Heart left ventricle (tissue), 16 donors: Measurements from ENCODE around the gene PLCB3. TPM values are rescaled to one million over a fixed set of nuclear protein-coding genes. Genes with fewer than 3 reads are reported as not detected.

Source experiments
- ATAC-seq, 4 donors: fragments of 200-7000 bp; cut with Tn5 transposase; one replicate each; pipeline ENCODE4 v1.9.1; 2020 to 2022; ENCODE audit warnings: moderate library complexity in 4 of 4, mild to moderate bottlenecking in 3 of 4, moderate number of reproducible peaks in 1 of 4
- DNase-seq, 5 donors: peaks; one replicate each; pipeline ENCODE4 v3.0.0-alpha.2; 2020
- H3K27ac ChIP-seq, 12 donors: fragments of 200-600 bp; sonication (generic) in 4 of 12; one replicate each; pipeline versions ENCODE4 v1.5.0 to v1.8.0; 2016 to 2022; ENCODE audit warnings: mild to moderate bottlenecking in 2 of 12
- H3K27me3 ChIP-seq, 9 donors: fragments of 200-600 bp; sonication (generic) in 2 of 9; one replicate each; pipeline versions ENCODE4 v1.5.1 to v1.8.0; 2016 to 2022; ENCODE audit warnings: mild to moderate bottlenecking in 3 of 9
- H3K36me3 ChIP-seq, 9 donors: fragments of 200-600 bp; sonication (generic) in 2 of 9; one replicate each; pipeline versions ENCODE4 v1.5.0 to v1.8.0; 2018 to 2022; ENCODE audit warnings: mild to moderate bottlenecking in 2 of 9
- H3K4me1 ChIP-seq, 12 donors: fragments of 200-600 bp; sonication (generic) in 4 of 12; one replicate each; pipeline versions ENCODE4 v1.5.0 to v1.8.0; 2016 to 2022; ENCODE audit warnings: mild to moderate bottlenecking in 3 of 12
- H3K4me3 ChIP-seq, 12 donors: fragments of 200-600 bp; sonication (generic) in 4 of 12; one replicate each; pipeline versions ENCODE4 v1.5.0 to v1.8.0; 2017 to 2022; ENCODE audit warnings: mild to moderate bottlenecking in 9 of 12, moderate library complexity in 4 of 12
- H3K9me3 ChIP-seq, 12 donors: fragments of 200-600 bp; sonication (generic) in 4 of 12; one replicate each; pipeline versions ENCODE4 v1.5.0 to v1.8.0; 2016 to 2022; ENCODE audit warnings: mild to moderate bottlenecking in 1 of 12
- CTCF ChIP-seq, 12 donors: fragments of 200-600 bp; sonication (generic) in 4 of 12; IDR thresholded peaks; one replicate each; pipeline versions ENCODE4 v1.5.0 to v1.8.0; 2018 to 2022; ENCODE audit warnings: antibody characterized with exemption in 12 of 12, mild to moderate bottlenecking in 5 of 12
- POLR2A ChIP-seq, 2 donors: fragments of 450-650 bp; IDR thresholded peaks; one replicate each; pipeline ENCODE4 v1.6.1; 2017; ENCODE audit warnings: antibody characterized with exemption in 2 of 2, mild to moderate bottlenecking in 2 of 2, moderate library complexity in 2 of 2
- WGBS, 4 donors: extraction: QIAGEN DNeasy Blood & Tissue Kit in 2 of 4; methylation state at CpG; one replicate each; pipeline versions ENCODE4 v1.1.5 to v1.1.7; 2013 to 2018; 5-methylcytosine and 5-hydroxymethylcytosine counted together
- intact Hi-C, 10 donors: fragments of 100-400 bp; cut with DNase I; formaldehyde crosslinking; loops; one replicate each; pipeline versions ENCODE4 v1.11.1 to v1.14.2; 2022
- polyA plus RNA-seq, 2 donors: library from polyadenylated mRNA; stranded (reverse); fragments of 200-250 nt; gene quantifications; one replicate each; pipeline ENCODE4 v1.2.3, GENCODE V29; 2013
- total RNA-seq, 9 donors: library from RNA; depleted of rRNA in 2 of 9; stranded (reverse); fragments of >200 nt in 2 of 9; fragmentation: NEBNext Ultra II Directional in 3 of 9; extraction: Animal tissue kit (Norgen Biotek cat#: 25700) in 3 of 9; gene quantifications; one replicate each; pipeline versions ENCODE4 v1.1.0 to v1.2.4, GENCODE V29; 2016 to 2023
- donor health status: ischemic (EF 13 %, LVEDD 7.1; RV severe dilation, severe dysfunction).
- donor health status: healthy with polysubstance abuse.
- donor health status: DM: no; HTN: yes; CAD: no.
- donor health status: DM: no; HTN: no; CAD: no.
- donor health status: ischemic (EF 25% LVEDD 6.9; RV normal size, moderate dysfunction).
- donor health status: ischemic (EF 25% LVEDD 5.7; RV mildly dilated, moderate dysfunction).
- donor health status: healthy.
- donor health status: DM: yes; HTN: yes; CAD: no.
- donor health status: ischemic (EF 35%, LVEDD 5.7; RV mildly dilated, moderate dysfunction).
- donor health status: nonischemic (EF 11% LVEDD 7.7; RV severe dilation, severe dysfunction).
- donor health status: DM: yes; HTN: yes; CAD: no.
- donor health status: PGD.
- donor health status: ischemic (EF 29% LVEDD 5.4; RV normal size, mild dysfunction).
- donor health status: nonischemic (EF 23%, LVEDD 6.1; RV moderate dilation, normal function).

PLCB3 gene
- total and polyA plus RNA-seq, 11 donors: 7.4 to 19.1 (median 9.8) TPM

- 50 to 67% (median 58%) methylated on average over 1 of the region's 1 CpG for WGBS, 4 donors
- H3K4me1 ChIP-seq: peaks cover 4 to 40% (median 28%) of the 10 kb centered on the region in 12 donors
- intact Hi-C loops: loop anchor here in 2 of 10 donors (2.0 to 5.0 kb wide), 2 partner anchors 21 to 39 kb away; no protein-coding TSS in a partner anchor
Measured at GRCh38 chr11:64296236-64296635, 44.9 kb downstream of the PLCB3 start.

GRCh38 chr11:64296830-64297698 lies 45.7 kb downstream of the PLCB3 start:
- DNase-seq (no peak), ATAC-seq (no peak)
- H3K36me3 ChIP-seq: no peaks in the 10 kb centered on the region
- H3K27ac ChIP-seq: no peak overlapping the region
- no peaks in the 10 kb centered on the region for H3K9me3 ChIP-seq
- H3K4me1 ChIP-seq: peaks cover 4 to 36% (median 27%) of the 10 kb centered on the region in 12 donors
- intact Hi-C loops: loop anchor here in 2 of 10 donors (2.0 to 5.0 kb wide), 2 partner anchors 22 to 40 kb away; no protein-coding TSS in a partner anchor
- 14 to 23% (median 16%) methylated on average over 14 to 34 of the region's 34 CpGs for WGBS, 4 donors
- H3K4me3 ChIP-seq: no peak overlapping the region
- no peak for TF ChIP-seq POLR2A (IDR thresholded peaks at IDR 0.05)
- no peak for TF ChIP-seq CTCF (IDR thresholded peaks at IDR 0.05)
- peaks cover 22 to 91% (median 60%) of the 10 kb centered on the region in 9 donors for H3K27me3 ChIP-seq

More at GRCh38 chr11:64296236-64296635, 44.9 kb downstream of the PLCB3 start:
- no peak overlapping the region for H3K4me3 ChIP-seq
- TF ChIP-seq POLR2A (IDR thresholded peaks at IDR 0.05) (no peak), CTCF (IDR thresholded peaks at IDR 0.05) (no peak)
- H3K9me3 ChIP-seq: no peaks in the 10 kb centered on the region
- ATAC-seq (no peak), DNase-seq (no peak)
- H3K36me3 ChIP-seq: no peaks in the 10 kb centered on the region
- no peak overlapping the region for H3K27ac ChIP-seq
- H3K27me3 ChIP-seq: peaks cover 29 to 99% (median 66%) of the 10 kb centered on the region in 9 donors

GRCh38 chr11:64297699-64298358 lies 46.5 kb downstream of the PLCB3 start:
- H3K9me3 ChIP-seq: no peaks in the 10 kb centered on the region
- 47 to 67% (median 54%) methylated on average over 17 to 18 of the region's 18 CpGs for WGBS, 4 donors
- DNase-seq (peak in 1 of 5 donors; percentile 19), ATAC-seq (no peak)
- H3K4me1 ChIP-seq: peaks cover 4 to 29% (median 22%) of the 10 kb centered on the region in 12 donors
- no peaks in the 10 kb centered on the region for H3K36me3 ChIP-seq
- no peak overlapping the region for H3K27ac ChIP-seq
- no peak overlapping the region for H3K4me3 ChIP-seq
- intact Hi-C loops: loop anchor here in 2 of 10 donors (2.0 to 5.0 kb wide), 2 partner anchors 23 to 41 kb away; no protein-coding TSS in a partner anchor
- TF ChIP-seq CTCF (IDR thresholded peaks at IDR 0.05): no peak
- TF ChIP-seq POLR2A (IDR thresholded peaks at IDR 0.05): no peak
- H3K27me3 ChIP-seq: peaks cover 14 to 84% (median 52%) of the 10 kb centered on the region in 9 donors
